Measurements from ENCODE around the gene HSD17B14. TPM values are rescaled to one million over a fixed set of nuclear protein-coding genes. Genes with fewer than 3 reads are reported as not detected.

HSD17B14 gene
- total and polyA plus RNA-seq, 4 donors = 3.7 to 12.6 (median 8.1) TPM

- Histone ChIP-seq H3K4me1 (ENCODE audit: control insufficient read depth in 4 of 4, insufficient read depth in 4 of 4, low read length in 3 of 4) (peaks cover 4 to 30% (median 21%) of the 10 kb centered on the region in 4 donors), H3K4me3 (ENCODE audit: low read depth in 1 of 3, low read length in 3 of 3) (peak overlapping the region; percentile 74 to 94 (median 79))
- WGBS = 67% methylated on average over 14 of the region's 14 CpGs
Measured at GRCh38 chr19:48873476-48874302, 37.4 kb upstream of the HSD17B14 start.

GRCh38 chr19:48872884-48873475 lies 36.7 kb upstream of the HSD17B14 start:
- peaks cover 6 to 30% (median 22%) of the 10 kb centered on the region in 4 donors for H3K4me1 ChIP-seq (ENCODE audit: control insufficient read depth in 4 of 4, insufficient read depth in 4 of 4, low read length in 3 of 4)
- WGBS = 19% methylated on average over 14 of the region's 14 CpGs
- no peak for TF ChIP-seq CTCF (IDR thresholded peaks at IDR 0.05; ENCODE audit: low read depth, low read length, missing input control)
- peak; percentile 82 to 88 for TF ChIP-seq JUND (IDR thresholded peaks at IDR 0.05)
- TF ChIP-seq HNF4A (conservative IDR thresholded peaks at IDR 0.05) = peak in 1 of 2 donors; percentile 18
- no peak for TF ChIP-seq EGR1 (IDR thresholded peaks at IDR 0.05; ENCODE audit: low read depth in 2 of 2)
- TF ChIP-seq ATF3 (IDR thresholded peaks at IDR 0.05) = peak; percentile 61
- TF ChIP-seq MAX (IDR thresholded peaks at IDR 0.05) = no peak
- no peak for TF ChIP-seq NR2F2 (IDR thresholded peaks at IDR 0.05)
- TF ChIP-seq RAD21 (IDR thresholded peaks at IDR 0.05) = no peak
- TF ChIP-seq ZBTB33 (IDR thresholded peaks at IDR 0.05) = peak; percentile 93
- peak; percentile 49 for TF ChIP-seq FOXA1 (IDR thresholded peaks at IDR 0.05)
- peak; percentile 82 for TF ChIP-seq FOXA2 (IDR thresholded peaks at IDR 0.05)
- no peak for TF ChIP-seq TAF1 (conservative IDR thresholded peaks at IDR 0.05)
- TF ChIP-seq REST (IDR thresholded peaks at IDR 0.05) = peak; percentile 8
- peak in 1 of 2 donors; percentile 19 for TF ChIP-seq RXRA (IDR thresholded peaks at IDR 0.05)
- TF ChIP-seq HNF4G (IDR thresholded peaks at IDR 0.05) = no peak
- TF ChIP-seq GABPA (IDR thresholded peaks at IDR 0.05 in 1 of 2, conservative IDR thresholded peaks at IDR 0.05 in 1 of 2) = peak in 1 of 2 donors; percentile 42
- TF ChIP-seq SP1 (IDR thresholded peaks at IDR 0.05) = no peak
- no peak for TF ChIP-seq YY1 (IDR thresholded peaks at IDR 0.05)
- H3K27me3 ChIP-seq (ENCODE audit: control insufficient read depth in 4 of 4, insufficient read depth in 4 of 4, low read length in 3 of 4) = no peaks in the 10 kb centered on the region
- H3K36me3 ChIP-seq (ENCODE audit: control insufficient read depth in 4 of 4, insufficient read depth in 3 of 4, low read depth in 1 of 4, low read length in 3 of 4) = peaks cover 0 to 14% (median 10%) of the 10 kb centered on the region in 4 donors
- peak overlapping the region; percentile 89 to 98 for H3K9ac ChIP-seq (ENCODE audit: low read depth in 1 of 2, low read length in 2 of 2)
- H3K9me3 ChIP-seq (ENCODE audit: control insufficient read depth in 4 of 4, low read length in 3 of 4) = no peaks in the 10 kb centered on the region
- peak overlapping the region; percentile 99 to 100 for H3K27ac ChIP-seq (ENCODE audit: low read depth in 1 of 2, low read length in 2 of 2)
- peak overlapping the region; percentile 74 to 94 (median 79) for H3K4me3 ChIP-seq (ENCODE audit: low read depth in 1 of 3, low read length in 3 of 3)
- DNase-seq (ENCODE audit: low spot score) = peak; percentile 73

More at GRCh38 chr19:48873476-48874302, 37.4 kb upstream of the HSD17B14 start:
- Histone ChIP-seq H3K36me3 (ENCODE audit: control insufficient read depth in 4 of 4, insufficient read depth in 3 of 4, low read depth in 1 of 4, low read length in 3 of 4) (peaks cover 0 to 14% (median 10%) of the 10 kb centered on the region in 4 donors), H3K27me3 (ENCODE audit: control insufficient read depth in 4 of 4, insufficient read depth in 4 of 4, low read length in 3 of 4) (no peaks in the 10 kb centered on the region), H3K9ac (ENCODE audit: low read depth in 1 of 2, low read length in 2 of 2) (peak overlapping the region; percentile 54 to 89), H3K9me3 (ENCODE audit: control insufficient read depth in 4 of 4, low read length in 3 of 4) (no peaks in the 10 kb centered on the region), H3K27ac (ENCODE audit: low read depth in 1 of 2, low read length in 2 of 2) (peak overlapping the region; percentile 99 to 100)
- no peak for TF ChIP-seq MAX (IDR thresholded peaks at IDR 0.05)
- no peak for TF ChIP-seq HNF4G (IDR thresholded peaks at IDR 0.05)
- no peak for TF ChIP-seq FOXA1 (IDR thresholded peaks at IDR 0.05)
- TF ChIP-seq NR2F2 (IDR thresholded peaks at IDR 0.05) = no peak
- TF ChIP-seq ATF3 (IDR thresholded peaks at IDR 0.05) = no peak
- TF ChIP-seq EGR1 (IDR thresholded peaks at IDR 0.05; ENCODE audit: low read depth in 2 of 2) = no peak
- no peak for TF ChIP-seq YY1 (IDR thresholded peaks at IDR 0.05)
- DNase-seq (ENCODE audit: low spot score) = peak; percentile 78
